NT2/D1 (cell line): Measurements from ENCODE around the gene ZHX3.
"Not testable (repeated sequence)": the region's sequence is repeated elsewhere in the genome, so short reads cannot be mapped to it uniquely, and the experiment has no call there.

ENCODE experiments used
- DNase-seq: peaks from one replicate; pipeline ENCODE4 v3.0.0-alpha.2; 2011; ENCODE audit warnings: low read depth, low spot score
- H3K27me3 ChIP-seq: 2 replicates; pipeline ENCODE4 v1.6.0; 2011; ENCODE audit warnings: mild to moderate bottlenecking; ENCODE audit not compliant: insufficient read length, insufficient read depth
- H3K36me3 ChIP-seq: 2 replicates; pipeline ENCODE4 v1.6.1; 2011; ENCODE audit warnings: mild to moderate bottlenecking, low read length, mixed read lengths; ENCODE audit not compliant: insufficient read depth, insufficient read length
- H3K4me1 ChIP-seq: 2 replicates; pipeline ENCODE4 v1.5.1; 2011; ENCODE audit not compliant: insufficient read depth, insufficient read length
- H3K4me3 ChIP-seq: 2 replicates; pipeline ENCODE4 v1.5.1; 2011; ENCODE audit warnings: low read depth; ENCODE audit not compliant: insufficient read length
- H3K9ac ChIP-seq: 2 replicates; pipeline ENCODE4 v1.6.0; 2011; ENCODE audit warnings: low read depth; ENCODE audit not compliant: insufficient read length
- H3K9me3 ChIP-seq: 2 replicates; pipeline ENCODE4 v1.5.1; 2011; ENCODE audit warnings: mild to moderate bottlenecking, low read length; ENCODE audit not compliant: insufficient read depth
- SUZ12 ChIP-seq: IDR thresholded peaks from 2 replicates; pipeline ENCODE4 v1.6.1; 2011; ENCODE audit not compliant: insufficient read length, insufficient read depth; ENCODE audit errors: extremely low read depth
- YY1 ChIP-seq: IDR thresholded peaks from 2 replicates; pipeline ENCODE4 v1.6.1; 2011; ENCODE audit not compliant: insufficient read length, insufficient read depth
- ZNF274 ChIP-seq: IDR thresholded peaks from 2 replicates; pipeline ENCODE4 v1.6.1; 2011; ENCODE audit warnings: mild to moderate bottlenecking, low read depth, low read length

The ZHX3 gene

GRCh38 chr20:41135187-41135887 lies 182.2 kb downstream of the ZHX3 start:
- H3K4me3 ChIP-seq: no peak overlapping the region
- H3K27me3 ChIP-seq: peaks cover 4% of the 10 kb centered on the region
- peaks cover 13% of the 10 kb centered on the region for H3K4me1 ChIP-seq
- TF ChIP-seq YY1 (no peak), SUZ12 (no peak), ZNF274 (no peak)
- DNase-seq: peak; percentile 56
- H3K9me3 ChIP-seq: no peaks in the 10 kb centered on the region
- H3K9ac ChIP-seq: peak overlapping the region; percentile 51
- H3K36me3 ChIP-seq: peaks cover 18% of the 10 kb centered on the region

DNA sequence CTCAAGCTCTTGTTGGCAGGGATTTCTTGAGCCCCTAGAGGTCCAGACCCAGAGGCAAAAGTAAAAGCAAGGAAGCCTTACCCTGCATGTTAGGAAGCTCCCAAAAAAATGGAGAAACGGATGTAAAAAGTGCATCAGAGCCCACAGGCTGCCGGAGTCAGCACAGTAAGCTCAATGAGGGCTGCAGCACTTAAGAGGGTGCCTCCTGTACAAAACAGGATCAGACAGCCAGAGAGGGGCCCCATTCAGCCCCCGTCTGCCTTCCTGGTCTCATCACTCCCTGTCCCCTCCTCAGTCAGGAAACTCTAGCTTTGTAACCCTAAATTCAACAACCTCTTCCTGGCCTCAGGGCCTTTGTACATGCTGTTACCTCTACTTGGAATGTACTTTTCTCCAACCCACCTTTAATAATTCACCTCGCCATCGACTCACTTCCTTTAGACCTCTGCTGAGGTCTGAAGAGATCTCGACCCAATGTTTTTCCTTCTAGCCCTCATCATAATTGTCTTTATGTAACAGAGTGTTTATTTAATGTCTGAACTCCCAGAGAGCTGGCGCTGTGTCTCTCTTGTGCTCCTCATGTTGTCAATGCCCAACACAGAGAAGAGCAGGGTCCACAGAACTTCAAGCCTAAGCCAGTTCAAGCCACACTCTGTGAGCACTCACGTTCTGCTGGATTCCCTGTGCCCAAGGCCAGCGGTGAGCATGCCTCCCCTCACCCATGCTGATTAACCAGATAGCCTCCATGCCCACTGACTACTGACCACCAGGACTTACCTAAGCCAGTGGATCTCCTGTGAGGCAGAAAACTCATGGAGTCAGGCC lies 183.0 kb downstream of the ZHX3 start:
- Histone ChIP-seq H3K9me3 (no peaks in the 10 kb centered on the region), H3K27me3 (peaks cover 4% of the 10 kb centered on the region), H3K9ac (no peak overlapping the region), H3K36me3 (peaks cover 11% of the 10 kb centered on the region), H3K4me3 (no peak overlapping the region), H3K4me1 (peaks cover 13% of the 10 kb centered on the region)
- TF ChIP-seq YY1 (no peak), ZNF274 (no peak), SUZ12 (no peak)
- no peak for DNase-seq

GRCh38 chr20:41133709-41134361 lies 183.7 kb downstream of the ZHX3 start:
- Histone ChIP-seq H3K4me1 (peaks cover 8% of the 10 kb centered on the region), H3K36me3 (peaks cover 3% of the 10 kb centered on the region), H3K4me3 (no peak overlapping the region), H3K9ac (no peak overlapping the region), H3K27me3 (peaks cover 4% of the 10 kb centered on the region), H3K9me3 (no peaks in the 10 kb centered on the region)
- TF ChIP-seq SUZ12 (no peak), ZNF274 (no peak), YY1 (no peak)
- DNase-seq: no peak

DNA sequence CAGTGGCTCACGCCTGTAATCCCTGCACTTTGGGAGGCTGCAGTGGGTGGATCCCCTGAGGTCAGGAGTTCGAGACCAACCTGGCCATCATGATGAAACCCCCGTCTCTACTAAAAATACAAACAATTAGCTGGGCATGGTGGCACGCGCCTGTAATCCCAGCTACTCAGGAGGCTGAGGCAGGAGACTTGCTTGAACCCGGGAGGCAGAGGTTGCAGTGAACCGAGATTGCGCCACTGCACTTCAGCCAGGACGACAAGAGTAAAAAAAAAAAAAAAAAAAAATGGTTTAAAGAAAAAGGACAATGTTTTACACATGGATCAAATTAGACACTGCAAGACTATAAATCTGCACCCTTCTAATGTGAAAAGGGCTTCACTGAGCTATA lies 185.1 kb downstream of the ZHX3 start:
- H3K4me1 ChIP-seq, H3K27me3 ChIP-seq, DNase-seq, H3K4me3 ChIP-seq, H3K9me3 ChIP-seq, H3K36me3 ChIP-seq, H3K9ac ChIP-seq: not testable (repeated sequence)

DNA sequence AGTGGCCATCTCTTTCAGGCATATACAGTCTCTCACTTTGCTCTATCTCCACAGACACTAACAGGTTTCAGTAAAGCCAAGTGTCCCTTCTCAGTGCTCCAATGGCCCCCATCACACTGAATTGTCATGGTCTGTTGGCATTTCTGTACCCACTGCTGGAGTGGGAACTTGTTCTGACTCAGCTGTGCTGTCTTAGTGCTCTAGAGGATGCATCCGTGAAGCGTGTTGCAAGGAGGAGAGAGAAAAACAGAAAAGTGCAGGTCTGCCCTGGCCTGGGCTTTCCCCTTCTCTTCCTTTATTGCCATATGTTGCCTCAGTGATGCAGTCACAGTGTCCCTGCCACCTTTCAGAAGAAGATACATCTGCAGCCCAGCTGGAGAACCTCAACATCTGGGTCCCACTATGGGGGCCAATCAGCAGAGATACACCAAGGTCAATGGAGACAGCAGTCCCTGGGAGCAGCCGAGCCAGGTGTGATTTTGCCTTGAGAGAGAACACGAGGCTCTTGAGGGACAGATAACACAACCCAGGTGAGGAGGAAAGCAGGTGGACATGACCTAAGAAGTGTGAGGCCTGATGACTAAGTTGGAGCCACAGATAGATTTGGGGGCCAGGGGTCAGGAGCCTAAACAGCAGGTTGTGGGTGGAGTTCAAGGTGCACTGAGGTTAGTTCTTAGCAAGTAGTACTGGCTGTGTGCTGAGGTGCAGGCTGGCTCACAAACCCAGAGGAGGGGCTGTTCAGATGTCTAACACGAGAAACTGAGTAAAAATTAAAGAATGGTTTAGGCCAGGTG lies 185.7 kb downstream of the ZHX3 start:
- Histone ChIP-seq H3K27me3 (peaks cover 4% of the 10 kb centered on the region), H3K36me3 (peaks cover 3% of the 10 kb centered on the region), H3K4me1 (peaks cover 6% of the 10 kb centered on the region), H3K9me3 (no peaks in the 10 kb centered on the region), H3K9ac (no peak overlapping the region), H3K4me3 (no peak overlapping the region)
- TF ChIP-seq SUZ12 (no peak), ZNF274 (no peak), YY1 (no peak)
- no peak for DNase-seq
